GM15510 (cell line): ENCODE data around the gene CPED1.

ENCODE experiments used
- POLR2A ChIP-seq: IDR thresholded peaks from 3 replicates; pipeline ENCODE4 v1.6.1; 2011; ENCODE audit warnings: borderline replicate concordance; ENCODE audit not compliant: insufficient read length; ENCODE audit errors: extremely low read depth

Gene CPED1

GRCh38 chr7:121054925-121055324, 66.4 kb downstream of the CPED1 start:
- TF ChIP-seq POLR2A = no peak

GRCh38 chr7:121057878-121058277, 69.4 kb downstream of the CPED1 start:
- no peak for TF ChIP-seq POLR2A

GRCh38 chr7:121058975-121059374, 70.5 kb downstream of the CPED1 start:
- no peak for TF ChIP-seq POLR2A

- no peak for TF ChIP-seq POLR2A
Observed at GRCh38 chr7:121061677-121062582, 73.4 kb downstream of the CPED1 start.

- TF ChIP-seq POLR2A = no peak
Observed at GRCh38 chr7:121062671-121063279, 74.3 kb downstream of the CPED1 start.

GRCh38 chr7:121069346-121070100, 81.0 kb downstream of the CPED1 start:
- TF ChIP-seq POLR2A = no peak

GRCh38 chr7:121071132-121071531, 82.6 kb downstream of the CPED1 start:
- TF ChIP-seq POLR2A = no peak

GRCh38 chr7:121071662-121072061, 83.2 kb downstream of the CPED1 start:
- no peak for TF ChIP-seq POLR2A

- TF ChIP-seq POLR2A = no peak
Observed at GRCh38 chr7:121072826-121073225, 84.3 kb downstream of the CPED1 start.

GRCh38 chr7:121073463-121074099, 85.1 kb downstream of the CPED1 start:
- TF ChIP-seq POLR2A = no peak

- no peak for TF ChIP-seq POLR2A
Observed at GRCh38 chr7:121075952-121076349, 87.4 kb downstream of the CPED1 start.

- TF ChIP-seq POLR2A = no peak
Observed at GRCh38 chr7:121076350-121077164, 88.0 kb downstream of the CPED1 start.

GRCh38 chr7:121077165-121077630, 88.7 kb downstream of the CPED1 start:
- no peak for TF ChIP-seq POLR2A
